ENCODE data around the gene LRRC1.

DNA sequence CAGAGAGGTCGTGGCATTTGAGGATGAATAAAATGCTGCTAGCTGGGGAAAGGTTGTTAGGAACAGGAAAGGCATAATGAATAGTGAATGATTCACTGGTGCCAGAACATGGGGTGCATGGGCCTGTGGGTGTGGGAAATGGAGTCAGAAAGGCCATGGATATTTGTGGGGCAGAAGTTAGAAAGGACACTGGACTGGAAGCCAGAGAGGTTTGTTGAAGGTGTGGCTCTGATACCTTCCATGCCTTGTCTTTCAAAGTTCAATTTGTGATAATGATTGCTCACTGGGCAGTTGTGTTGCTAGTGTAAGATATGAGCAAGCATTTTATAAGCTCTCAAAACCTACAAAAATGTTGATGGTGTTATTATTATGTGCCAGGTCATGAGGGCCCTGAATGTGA lies 32.7 kb downstream of the LRRC1 start:
- TF ChIP-seq, protein P1, sequence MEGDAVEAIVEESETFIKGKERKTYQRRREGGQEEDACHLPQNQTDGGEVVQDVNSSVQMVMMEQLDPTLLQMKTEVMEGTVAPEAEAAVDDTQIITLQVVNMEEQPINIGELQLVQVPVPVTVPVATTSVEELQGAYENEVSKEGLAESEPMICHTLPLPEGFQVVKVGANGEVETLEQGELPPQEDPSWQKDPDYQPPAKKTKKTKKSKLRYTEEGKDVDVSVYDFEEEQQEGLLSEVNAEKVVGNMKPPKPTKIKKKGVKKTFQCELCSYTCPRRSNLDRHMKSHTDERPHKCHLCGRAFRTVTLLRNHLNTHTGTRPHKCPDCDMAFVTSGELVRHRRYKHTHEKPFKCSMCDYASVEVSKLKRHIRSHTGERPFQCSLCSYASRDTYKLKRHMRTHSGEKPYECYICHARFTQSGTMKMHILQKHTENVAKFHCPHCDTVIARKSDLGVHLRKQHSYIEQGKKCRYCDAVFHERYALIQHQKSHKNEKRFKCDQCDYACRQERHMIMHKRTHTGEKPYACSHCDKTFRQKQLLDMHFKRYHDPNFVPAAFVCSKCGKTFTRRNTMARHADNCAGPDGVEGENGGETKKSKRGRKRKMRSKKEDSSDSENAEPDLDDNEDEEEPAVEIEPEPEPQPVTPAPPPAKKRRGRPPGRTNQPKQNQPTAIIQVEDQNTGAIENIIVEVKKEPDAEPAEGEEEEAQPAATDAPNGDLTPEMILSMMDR (conservative IDR thresholded peaks at IDR 0.05 in 1 of 2, IDR thresholded peaks at IDR 0.05 in 1 of 2; ENCODE audit: extremely low read depth in 1 of 2, insufficient read depth in 1 of 2, low read depth in 1 of 2, low read length in 2 of 2), result no peak
- TF ChIP-seq EZH2 (IDR thresholded peaks at IDR 0.05; ENCODE audit: borderline replicate concordance, low read length), result no peak
